HG03139 (cell line): ENCODE data around the gene MYLK2.

Experiments
- ATAC-seq: cut with Tn5 transposase; IDR thresholded peaks from one replicate; pipeline ENCODE4 v1.9.1; 2021; ENCODE audit not compliant: unreplicated experiment

Gene MYLK2

DNA sequence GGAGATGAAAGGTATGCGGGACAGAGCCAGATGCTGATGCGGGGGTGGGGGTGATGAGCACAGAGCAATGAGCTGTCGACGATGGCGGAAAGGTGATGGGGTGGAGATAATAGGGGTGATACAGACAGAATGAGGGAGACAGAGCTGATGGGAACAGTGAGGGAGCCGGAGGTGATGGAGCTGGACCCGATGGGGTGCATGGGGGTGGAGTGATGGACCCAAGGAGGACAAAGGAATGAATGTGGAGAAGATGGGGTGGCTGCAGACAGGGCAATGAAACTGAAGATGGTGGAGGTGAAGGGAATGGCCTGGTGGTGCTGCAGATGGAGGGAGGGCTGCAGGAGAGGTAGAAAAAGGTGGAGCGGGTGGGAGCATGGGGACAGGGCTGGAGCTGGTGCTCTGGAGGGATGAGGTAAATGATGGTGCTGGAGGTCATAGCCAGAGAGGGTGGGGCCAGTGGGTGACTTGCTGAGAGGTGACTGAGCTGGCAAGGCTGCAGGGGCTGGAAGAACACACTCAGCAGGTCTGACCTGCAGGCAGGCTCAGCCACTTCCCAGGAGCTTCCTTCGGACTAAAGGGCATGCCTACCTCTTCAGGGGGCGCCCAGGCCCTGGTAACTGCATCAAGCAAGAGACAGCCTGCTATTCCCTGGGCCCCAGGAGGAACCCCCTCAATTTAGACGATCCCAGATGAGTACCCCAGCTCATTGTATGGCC, 32.2 kb downstream of the MYLK2 start:
- no peak for ATAC-seq

GRCh38 chr20:31853481-31853880, 34.3 kb downstream of the MYLK2 start:
- ATAC-seq, result no peak

DNA sequence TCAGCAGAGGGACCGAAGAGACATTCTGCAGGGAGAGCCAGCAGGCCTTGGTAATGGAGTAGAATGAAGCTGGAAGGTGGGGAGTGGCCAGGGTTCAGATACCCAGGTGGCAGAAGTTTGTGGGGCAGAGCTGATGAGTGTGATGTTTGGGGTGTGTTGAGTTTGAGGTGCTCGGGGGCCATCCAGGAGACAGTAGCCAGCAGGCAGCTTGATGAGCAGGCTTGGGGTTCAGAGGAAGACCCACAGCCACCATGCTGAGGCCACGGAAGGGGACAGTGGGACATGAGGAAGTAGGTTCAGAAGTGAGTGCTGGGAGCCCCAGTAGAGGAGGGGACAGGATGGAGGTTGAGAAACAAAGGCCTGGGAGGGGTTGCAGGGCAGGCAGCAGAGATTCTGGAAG, 37.4 kb downstream of the MYLK2 start:
- ATAC-seq, result no peak

DNA sequence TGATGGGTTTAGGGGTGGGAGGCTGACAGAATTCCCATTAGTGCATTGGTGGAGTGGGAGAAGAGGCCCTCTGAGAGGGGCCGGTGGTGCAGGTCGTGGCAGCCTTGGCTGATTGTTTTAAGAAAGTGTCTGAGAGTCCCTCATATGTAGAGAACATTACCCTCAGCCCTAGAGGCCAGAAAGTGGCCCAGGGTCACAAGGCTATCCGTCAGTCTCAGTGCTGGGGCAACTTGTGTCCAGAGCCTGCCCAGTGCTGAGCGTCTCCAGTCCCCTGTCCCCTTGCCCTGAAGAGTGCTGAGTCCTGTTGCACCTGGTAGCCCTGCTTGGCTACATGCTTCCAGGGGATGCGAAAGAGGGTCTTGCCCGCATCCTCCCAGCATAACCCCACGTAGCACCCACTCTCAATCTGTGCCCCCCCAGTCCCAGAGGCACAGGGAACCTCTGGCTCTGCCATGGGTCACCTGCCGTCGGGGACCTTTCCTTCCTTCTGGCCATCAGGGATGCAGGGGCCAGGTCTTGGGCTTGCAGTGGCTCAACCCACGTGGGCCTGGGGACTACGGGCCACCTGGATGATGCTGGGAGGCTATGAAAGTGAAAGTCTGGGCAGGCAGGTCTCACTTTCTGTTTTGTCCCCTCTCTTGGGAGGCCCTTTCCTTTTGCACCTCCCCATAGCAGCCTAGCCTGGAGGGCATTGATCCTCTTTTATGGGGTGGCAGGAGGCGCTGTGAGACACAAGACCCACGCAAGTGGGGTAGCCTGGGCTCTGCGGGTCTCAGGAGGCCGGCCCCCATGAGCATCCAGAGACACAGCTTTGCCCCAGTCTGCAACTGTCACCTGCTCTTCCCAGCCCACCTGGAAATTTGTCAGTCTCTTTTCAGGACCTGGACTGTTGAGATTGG, 39.0 kb downstream of the MYLK2 start:
- ATAC-seq, result peak; percentile 56

DNA sequence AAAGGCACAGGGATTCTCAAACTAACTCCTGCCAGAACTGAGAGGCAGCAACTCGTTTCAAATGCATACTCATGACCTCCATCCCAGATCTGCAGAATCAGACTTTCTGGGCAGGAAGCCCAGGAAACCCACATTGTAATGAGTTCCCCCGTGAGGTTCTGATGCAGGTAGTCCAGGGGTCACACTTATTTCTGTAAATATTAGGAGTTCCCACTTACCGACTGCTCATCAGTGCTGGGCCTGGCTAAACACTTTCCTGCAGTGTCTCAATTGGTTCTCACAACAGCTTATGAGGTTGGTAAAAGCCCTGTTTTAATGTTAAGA, 39.6 kb downstream of the MYLK2 start:
- ATAC-seq, result no peak

DNA sequence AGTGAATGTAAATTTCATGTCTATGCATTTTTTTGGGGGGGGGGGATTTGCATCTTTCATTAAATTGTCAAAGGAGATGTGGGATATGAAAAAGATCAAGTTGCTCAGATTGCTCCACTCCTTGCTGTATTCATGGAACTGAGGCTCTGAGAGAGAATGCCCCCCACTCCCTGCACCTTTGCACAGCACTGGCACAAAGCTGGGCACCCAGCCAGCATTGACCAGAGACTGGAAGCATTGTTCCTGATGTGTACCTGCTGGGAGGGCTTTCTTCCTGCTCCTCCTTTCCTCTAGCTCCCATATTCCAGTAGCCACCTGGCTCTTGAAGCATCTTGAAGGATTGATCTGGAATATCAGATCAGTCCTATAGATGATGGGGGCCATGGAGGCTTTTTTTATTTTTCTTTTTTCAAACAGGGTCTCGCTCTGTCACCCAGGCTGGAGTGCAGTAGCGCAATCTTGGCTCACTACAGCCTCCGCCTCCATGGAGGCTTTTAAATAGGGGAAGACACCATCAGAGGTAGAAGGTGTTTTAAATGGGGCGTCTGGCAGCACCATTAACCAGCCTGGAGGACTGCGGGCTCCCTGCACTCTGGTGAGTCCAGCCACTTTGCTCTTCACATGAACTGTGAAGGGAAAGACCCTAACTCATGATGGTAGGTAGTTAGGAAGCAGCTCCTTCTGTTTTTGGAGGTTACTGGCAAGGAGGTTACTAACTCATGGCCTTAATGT, 40.3 kb downstream of the MYLK2 start:
- no peak for ATAC-seq

- ATAC-seq, result no peak
Observed at GRCh38 chr20:31859998-31860380, 40.8 kb downstream of the MYLK2 start.

GRCh38 chr20:31860390-31861134, 41.4 kb downstream of the MYLK2 start:
- ATAC-seq, result no peak

- ATAC-seq, result peak; percentile 31
Observed at GRCh38 chr20:31861135-31861384, 41.9 kb downstream of the MYLK2 start.

DNA sequence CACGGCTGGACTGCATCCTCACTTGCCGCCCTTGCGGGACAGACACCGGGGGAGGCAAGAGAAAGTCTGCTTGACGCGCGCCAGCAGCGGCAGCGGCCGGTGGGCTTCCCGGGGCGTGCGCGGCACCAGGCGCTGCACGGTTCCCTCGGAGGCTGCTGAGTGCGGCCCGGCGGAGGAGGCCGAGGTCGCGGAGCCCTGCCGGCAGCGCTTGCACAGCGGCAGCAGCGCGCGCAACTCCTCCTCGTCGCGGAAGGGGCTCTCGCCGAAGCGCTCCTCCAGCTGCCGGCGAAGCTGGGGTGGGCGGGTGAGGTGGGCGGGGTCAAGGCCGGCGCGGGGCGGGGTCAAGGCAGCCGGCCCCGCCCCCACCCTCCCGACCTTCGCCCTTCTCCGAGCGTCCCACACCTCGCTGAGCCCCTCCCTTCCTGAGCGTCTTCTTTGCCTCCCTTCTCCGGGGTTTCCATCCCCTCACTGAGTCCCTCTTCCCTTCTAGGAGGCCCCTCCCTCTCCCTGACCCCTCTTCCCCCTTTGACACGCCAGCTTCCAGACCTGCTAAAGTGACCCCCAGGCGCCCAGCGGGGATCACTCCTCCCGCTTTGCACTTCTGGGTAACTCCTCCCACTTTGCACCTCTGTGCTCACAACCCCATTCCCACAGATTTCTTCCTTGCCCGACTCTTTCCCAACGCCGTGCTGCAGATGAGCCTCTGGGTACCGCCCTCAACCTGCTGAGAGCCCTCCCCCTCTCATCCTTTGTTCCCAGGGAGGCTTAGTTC, 42.4 kb downstream of the MYLK2 start:
- ATAC-seq, result peak; percentile 54

GRCh38 chr20:31862157-31862470, 43.0 kb downstream of the MYLK2 start:
- no peak for ATAC-seq

- ATAC-seq, result no peak
Observed at GRCh38 chr20:31862506-31862905, 43.4 kb downstream of the MYLK2 start.

DNA sequence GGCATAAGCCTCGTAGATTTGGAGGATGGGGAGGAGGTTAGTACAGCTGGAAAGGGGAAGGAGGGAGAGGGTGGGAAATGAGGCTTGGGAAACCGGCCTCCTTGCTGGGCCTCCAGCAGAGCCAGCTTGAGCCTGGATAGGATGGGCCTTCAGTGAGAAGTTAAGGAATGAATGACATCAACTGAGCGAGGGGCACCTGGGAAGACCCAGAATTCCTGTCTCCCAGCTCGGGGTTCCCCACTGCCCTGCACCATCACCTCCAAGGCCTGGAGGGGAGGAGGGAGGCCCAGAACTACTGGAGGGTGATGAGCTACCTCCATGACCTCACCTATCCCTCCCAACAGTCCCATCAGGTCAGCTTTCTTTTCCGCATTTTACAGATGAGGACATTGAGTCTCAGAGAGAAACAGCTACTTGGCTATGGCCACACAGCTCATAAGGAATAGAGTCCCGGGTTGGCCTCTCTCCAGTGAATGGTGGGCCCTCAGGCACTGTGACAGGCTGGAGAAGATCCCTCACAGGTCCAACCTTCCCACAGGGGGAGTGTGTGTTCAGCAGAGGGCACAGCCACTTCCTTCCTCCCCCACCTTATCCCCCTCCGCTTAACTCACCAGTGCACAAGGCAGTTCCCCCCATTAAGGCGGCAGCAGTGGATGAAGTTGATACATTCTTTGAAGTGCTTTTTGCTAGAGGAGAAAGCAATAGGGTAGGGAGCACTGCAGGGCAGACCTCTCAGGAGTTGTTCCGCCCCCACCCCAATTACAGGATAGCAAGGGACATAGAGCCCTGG, 44.3 kb downstream of the MYLK2 start:
- ATAC-seq, result no peak

- ATAC-seq, result no peak
Observed at GRCh38 chr20:31864521-31865400, 45.6 kb downstream of the MYLK2 start.

- no peak for ATAC-seq
Observed at GRCh38 chr20:31866221-31866620, 47.1 kb downstream of the MYLK2 start.

DNA sequence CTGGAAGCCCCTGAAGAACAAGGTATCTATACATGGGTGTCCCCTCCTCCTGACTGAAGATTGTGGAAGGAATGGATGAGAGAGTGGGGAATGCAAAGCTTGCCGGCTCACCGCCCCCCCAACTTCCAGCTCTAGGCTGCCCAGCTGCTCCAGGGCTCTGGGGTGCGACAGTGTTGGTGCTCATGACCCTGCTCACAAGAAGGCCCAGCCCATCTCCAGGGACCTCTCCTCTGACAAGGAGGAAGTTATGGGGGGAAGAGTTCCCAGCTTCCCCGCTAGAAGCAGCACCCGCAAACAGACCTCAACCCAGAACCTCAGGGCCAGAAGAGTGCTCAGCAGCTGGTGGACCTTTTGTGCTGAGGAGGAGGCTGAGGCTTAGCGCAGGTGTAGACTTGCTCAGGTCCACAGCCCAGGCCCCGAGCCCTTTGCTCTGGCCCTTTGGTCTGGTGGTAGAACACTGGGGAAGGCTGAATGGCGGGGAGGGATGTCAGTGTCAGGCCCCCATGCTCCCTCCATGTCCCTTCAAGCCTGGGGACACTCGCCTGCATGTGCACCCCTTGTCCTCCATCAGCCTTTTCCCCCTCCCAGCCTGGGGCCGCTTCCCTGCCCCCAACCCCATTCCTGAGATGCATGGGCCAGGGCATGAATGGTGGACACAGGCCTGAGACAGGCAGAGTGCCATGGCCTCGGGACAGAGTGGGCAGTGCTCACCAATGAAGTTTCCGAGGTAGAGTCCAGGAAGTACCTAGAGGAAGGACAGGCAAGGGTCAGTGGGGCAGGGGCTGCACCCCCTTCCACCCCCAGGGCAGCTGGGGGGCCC, 49.9 kb downstream of the MYLK2 start:
- no peak for ATAC-seq

GRCh38 chr20:31869673-31869941, 50.5 kb downstream of the MYLK2 start:
- ATAC-seq, result no peak

DNA sequence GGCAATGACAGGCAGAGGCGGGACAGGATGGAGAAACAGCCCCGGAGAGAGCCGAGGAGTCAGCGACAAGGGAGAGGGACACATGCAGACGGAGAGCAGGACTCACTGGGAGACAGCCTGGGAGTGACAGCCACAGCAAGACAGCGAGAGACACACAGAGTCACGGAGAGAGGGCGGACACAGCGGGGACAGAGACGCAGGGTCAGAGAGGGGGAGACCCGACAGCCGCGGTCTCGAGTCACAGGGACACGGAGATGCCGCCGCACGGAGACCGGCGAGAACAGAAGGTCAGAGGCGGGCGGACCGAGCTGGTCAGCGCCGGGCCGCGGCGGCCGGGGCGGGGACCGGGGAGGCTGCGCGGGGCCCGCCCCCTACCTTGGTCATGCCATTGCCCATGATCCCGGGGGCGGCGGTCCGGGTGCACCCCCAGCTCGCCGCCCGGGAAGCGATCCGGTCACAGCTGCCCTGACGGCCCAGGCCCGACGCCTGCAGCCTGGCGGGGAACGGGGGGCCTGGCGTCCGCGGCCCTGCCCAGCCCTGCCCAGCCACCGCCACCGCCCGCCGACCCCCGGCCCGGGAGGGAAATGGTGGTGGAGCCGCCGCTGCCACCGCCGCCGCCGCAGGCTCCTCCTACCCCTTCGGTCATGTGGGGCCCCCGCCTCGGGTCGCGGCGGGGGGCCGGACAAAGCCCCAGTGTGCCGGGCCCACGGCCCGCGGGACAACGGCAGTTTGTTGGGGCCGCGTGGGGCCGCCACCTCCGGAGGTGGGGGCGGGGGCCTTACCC, 51.0 kb downstream of the MYLK2 start, which contains the start of the genes DUSP15 and TTLL9:
Gene DUSP15, minus strand, starts transcription at position 586 of the 784 bp plus-strand sequence. Its CDS starts 190 bp downstream, at position 396.
Gene TTLL9, plus strand, starts transcription at position 693 of the 784 bp plus-strand sequence. CDS start 493 bp downstream, outside the sequence.
- no peak for ATAC-seq
